CD4-positive, alpha-beta T cell treated with Interleukin-4 for 1 hour (primary cell): ENCODE measurements around the gene ZBTB17.
"Not testable (repeated sequence)": the region's sequence is repeated elsewhere in the genome, so short reads cannot be mapped to it uniquely, and the experiment has no call there.

Source experiments
- DNase-seq, 2 donors: peaks; one replicate each; pipeline ENCODE4 v3.0.0-alpha.2; 2020 to 2022

The ZBTB17 gene

GRCh38 chr1:15975805-15976680 lies at the start of gene ZBTB17:
Gene ZBTB17 (minus strand): TSS chr1:15976101. CDS start chr1:15948495, 27,606 bp downstream.
- DNase-seq = peak; percentile 96

GRCh38 chr1:16023050-16023653 lies 47.3 kb upstream of the ZBTB17 start:
- DNase-seq = no peak

GRCh38 chr1:16022393-16022792 lies 46.5 kb upstream of the ZBTB17 start:
- no peak for DNase-seq

- DNase-seq = no peak
Measured at GRCh38 chr1:16021681-16022080, 45.8 kb upstream of the ZBTB17 start, which contains the start of gene CLCNKA. Gene CLCNKA (plus strand): TSS chr1:16022036. CDS start chr1:16022620, 584 bp downstream.

GRCh38 chr1:16020878-16021277 lies 45.0 kb upstream of the ZBTB17 start:
- not testable (repeated sequence) for DNase-seq

- DNase-seq = no peak
Measured at GRCh38 chr1:16020325-16020724, 44.4 kb upstream of the ZBTB17 start.

- no peak for DNase-seq
Measured at GRCh38 chr1:16019644-16020277, 43.9 kb upstream of the ZBTB17 start.

GRCh38 chr1:16018749-16019643 lies 43.1 kb upstream of the ZBTB17 start:
- DNase-seq = no peak

- no peak for DNase-seq
Measured at GRCh38 chr1:16018308-16018707, 42.4 kb upstream of the ZBTB17 start.

GRCh38 chr1:16017461-16018303 lies 41.8 kb upstream of the ZBTB17 start, which contains the start of gene HSPB7:
Gene HSPB7 (minus strand): TSS chr1:16018043. CDS start chr1:16017963, 80 bp downstream.
- no peak for DNase-seq

- no peak for DNase-seq
Measured at GRCh38 chr1:16017076-16017460, 41.2 kb upstream of the ZBTB17 start.

- no peak for DNase-seq
Measured at GRCh38 chr1:16015960-16016901, 40.3 kb upstream of the ZBTB17 start.

- no peak for DNase-seq
Measured at GRCh38 chr1:16015491-16015890, 39.6 kb upstream of the ZBTB17 start.

- no peak for DNase-seq
Measured at GRCh38 chr1:16014509-16015482, 38.9 kb upstream of the ZBTB17 start.

GRCh38 chr1:16013908-16014258 lies 38.0 kb upstream of the ZBTB17 start:
- no peak for DNase-seq

GRCh38 chr1:16013220-16013907 lies 37.5 kb upstream of the ZBTB17 start:
- DNase-seq = peak; percentile 15 to 37

GRCh38 chr1:16012590-16013219 lies 36.8 kb upstream of the ZBTB17 start:
- DNase-seq = peak; percentile 5 to 29
